ENCODE data around the gene PCSK6.
A peak's percentile ranks its signal among the peaks of the same experiment; 100 is the strongest.

PCSK6 gene

DNA sequence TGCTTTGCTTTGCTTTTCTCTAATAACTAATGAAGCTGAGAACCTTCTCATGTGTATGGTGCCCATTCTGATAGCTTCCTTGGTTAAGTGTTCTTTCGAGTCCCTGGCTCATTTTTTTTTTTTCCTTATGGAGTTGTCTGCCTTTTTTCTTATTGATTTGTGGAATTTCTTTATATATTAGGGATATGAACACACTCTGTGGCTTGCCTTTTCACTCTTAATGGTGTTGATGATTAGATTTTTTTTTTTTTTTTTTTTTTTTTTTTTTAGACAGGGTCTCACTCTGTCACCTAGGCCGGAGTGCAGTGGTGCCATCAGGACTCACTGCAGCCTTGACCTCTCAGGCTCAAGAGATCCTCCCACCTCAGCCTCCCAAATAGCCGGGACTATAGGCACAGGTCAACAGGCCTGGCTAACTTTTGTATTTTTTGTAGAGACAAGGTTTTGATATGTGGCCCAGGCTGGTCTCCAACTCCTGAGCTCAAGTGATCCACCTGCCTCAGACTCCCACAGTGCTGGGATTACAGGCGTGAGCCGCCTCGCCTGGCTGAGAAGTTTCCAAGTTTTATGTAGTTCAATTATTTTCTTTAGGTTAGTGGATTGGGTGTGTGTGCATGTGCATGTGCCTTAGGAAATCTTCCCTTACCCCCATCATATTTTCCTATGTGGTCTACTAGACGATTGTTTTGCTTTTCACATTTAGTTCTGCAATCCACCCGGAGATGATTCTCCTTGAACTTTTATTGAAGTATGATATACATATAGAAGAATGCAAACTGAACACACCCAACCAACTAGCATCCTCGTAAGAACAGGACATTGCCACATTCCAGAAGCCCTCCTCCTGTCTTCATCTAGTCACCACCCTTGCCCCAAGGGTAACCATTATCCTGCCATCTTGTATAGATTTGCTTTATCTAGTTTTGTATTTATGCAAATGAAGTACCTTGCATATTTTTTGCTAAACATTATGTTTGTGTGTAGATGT, 192.8 kb downstream of the PCSK6 start:
- Histone ChIP-seq H4K91ac (ENCODE audit: low read depth, low read length, poor library complexity) (no peak overlapping the region), H2BK5ac (ENCODE audit: low read length) (no peak overlapping the region), H3K27me3 (ENCODE audit: control insufficient read depth in 3 of 3, insufficient read depth in 3 of 3, low read depth in 1 of 3, low read length in 3 of 3) (no peaks in the 10 kb centered on the region), H3K36me3 (replicated peaks in 1 of 2; ENCODE audit: control insufficient read depth in 2 of 2, insufficient read depth in 2 of 2, low read length in 2 of 2) (peaks cover 0 to 19% of the 10 kb centered on the region in 2 donors), H3K9ac (ENCODE audit: low read depth, low read length, poor library complexity) (no peak overlapping the region), H3K18ac (ENCODE audit: low read length) (no peak overlapping the region), H3K4me1 (ENCODE audit: control insufficient read depth in 2 of 2, insufficient read depth in 1 of 2, low read depth in 1 of 2, low read length in 2 of 2) (peaks cover 6 to 12% of the 10 kb centered on the region in 2 donors), H3K4me3 (ENCODE audit: low read length in 2 of 2) (peak overlapping the region in 1 of 2 donors; percentile 69), H3K9me3 (replicated peaks in 1 of 2; ENCODE audit: control insufficient read depth in 2 of 2, insufficient read depth in 1 of 2, low read depth in 1 of 2, low read length in 2 of 2) (no peaks in the 10 kb centered on the region), H3K27ac (replicated peaks; ENCODE audit: low read length) (no peak overlapping the region), H2BK15ac (ENCODE audit: low read length) (no peak overlapping the region), H3K14ac (ENCODE audit: low read length) (no peak overlapping the region), H2BK12ac (ENCODE audit: low read length) (no peak overlapping the region), H3K4ac (ENCODE audit: low read length) (no peak overlapping the region), H3K79me1 (ENCODE audit: low read depth, low read length) (peaks cover 6% of the 10 kb centered on the region), H4K8ac (ENCODE audit: low read depth, low read length) (no peak overlapping the region), H2AK5ac (ENCODE audit: low read depth, low read length) (no peak overlapping the region), H2BK120ac (ENCODE audit: low read depth, low read length) (no peak overlapping the region), H3K4me2 (ENCODE audit: insufficient read depth, low read length, poor library complexity, severe bottlenecking) (no peak overlapping the region), H2AFZ (ENCODE audit: low read length) (no peak overlapping the region), H3K23ac (ENCODE audit: low read depth, low read length, poor library complexity) (no peak overlapping the region)
- WGBS, 2 donors (ENCODE audit: extremely low coverage in 2 of 2, insufficient read length in 2 of 2, insufficient replicate concordance in 1 of 2), result no CpG with 5 or more reads among the region's 9 CpGs
- DNase-seq (ENCODE audit: low spot score), result no peak

DNA sequence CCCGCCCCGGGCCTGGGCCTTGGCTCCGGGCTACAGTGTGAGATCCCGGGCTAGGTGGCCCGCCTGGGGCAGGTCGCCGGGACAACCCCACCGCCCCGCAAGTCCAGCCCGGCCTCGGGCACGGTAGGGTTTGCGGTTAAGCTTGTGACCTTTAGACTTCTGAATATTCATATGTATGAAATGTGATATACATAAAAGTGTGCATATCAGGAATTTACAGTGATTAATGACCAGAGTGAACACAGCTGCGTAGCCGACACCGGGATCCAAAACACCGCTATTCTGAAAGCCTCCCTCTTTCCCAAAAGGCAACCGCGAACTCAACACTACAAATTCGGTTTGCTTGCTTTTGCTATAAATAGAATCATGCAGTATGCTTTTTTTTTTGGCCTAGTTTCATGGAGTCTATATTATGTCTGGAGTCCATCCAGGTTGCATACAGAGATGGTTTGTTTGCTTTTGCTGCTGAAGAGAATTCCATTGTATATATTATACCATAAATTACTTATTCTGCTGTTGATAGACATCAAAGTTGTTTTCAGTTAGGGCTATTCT, 193.8 kb downstream of the PCSK6 start:
- H4K91ac ChIP-seq (ENCODE audit: low read depth, low read length, poor library complexity), result no peak overlapping the region
- no peak overlapping the region for H4K8ac ChIP-seq (ENCODE audit: low read depth, low read length)
- H3K18ac ChIP-seq (ENCODE audit: low read length), result peak overlapping the region; percentile 59
- H2BK5ac ChIP-seq (ENCODE audit: low read length), result no peak overlapping the region
- no peaks in the 10 kb centered on the region for H3K9me3 ChIP-seq (replicated peaks in 1 of 2; ENCODE audit: control insufficient read depth in 2 of 2, insufficient read depth in 1 of 2, low read depth in 1 of 2, low read length in 2 of 2)
- no peak overlapping the region for H3K14ac ChIP-seq (ENCODE audit: low read length)
- H3K27me3 ChIP-seq (ENCODE audit: control insufficient read depth in 3 of 3, insufficient read depth in 3 of 3, low read depth in 1 of 3, low read length in 3 of 3), result no peaks in the 10 kb centered on the region
- peak overlapping the region; percentile 95 for H2AFZ ChIP-seq (ENCODE audit: low read length)
- no peak overlapping the region for H2AK5ac ChIP-seq (ENCODE audit: low read depth, low read length)
- H3K27ac ChIP-seq (replicated peaks; ENCODE audit: low read length), result no peak overlapping the region
- no peak overlapping the region for H2BK12ac ChIP-seq (ENCODE audit: low read length)
- peaks cover 6% of the 10 kb centered on the region for H3K79me1 ChIP-seq (ENCODE audit: low read depth, low read length)
- H3K9ac ChIP-seq (ENCODE audit: low read depth, low read length, poor library complexity), result peak overlapping the region; percentile 92
- peak overlapping the region; percentile 87 for H3K4me2 ChIP-seq (ENCODE audit: insufficient read depth, low read length, poor library complexity, severe bottlenecking)
- H3K4me1 ChIP-seq (ENCODE audit: control insufficient read depth in 2 of 2, insufficient read depth in 1 of 2, low read depth in 1 of 2, low read length in 2 of 2), result peaks cover 6 to 12% of the 10 kb centered on the region in 2 donors
- WGBS, 2 donors (ENCODE audit: extremely low coverage in 2 of 2, insufficient read length in 2 of 2, insufficient replicate concordance in 1 of 2), result no CpG with 5 or more reads among the region's 20 CpGs
- H2BK120ac ChIP-seq (ENCODE audit: low read depth, low read length), result no peak overlapping the region
- H2BK15ac ChIP-seq (ENCODE audit: low read length), result no peak overlapping the region
- no peak overlapping the region for H3K4ac ChIP-seq (ENCODE audit: low read length)
- peak overlapping the region; percentile 98 for H3K23ac ChIP-seq (ENCODE audit: low read depth, low read length, poor library complexity)
- no peak for DNase-seq (ENCODE audit: low spot score)
- H3K4me3 ChIP-seq (ENCODE audit: low read length in 2 of 2), result peak overlapping the region; percentile 69 to 99
- H3K36me3 ChIP-seq (replicated peaks in 1 of 2; ENCODE audit: control insufficient read depth in 2 of 2, insufficient read depth in 2 of 2, low read length in 2 of 2), result peaks cover 0 to 27% of the 10 kb centered on the region in 2 donors

DNA sequence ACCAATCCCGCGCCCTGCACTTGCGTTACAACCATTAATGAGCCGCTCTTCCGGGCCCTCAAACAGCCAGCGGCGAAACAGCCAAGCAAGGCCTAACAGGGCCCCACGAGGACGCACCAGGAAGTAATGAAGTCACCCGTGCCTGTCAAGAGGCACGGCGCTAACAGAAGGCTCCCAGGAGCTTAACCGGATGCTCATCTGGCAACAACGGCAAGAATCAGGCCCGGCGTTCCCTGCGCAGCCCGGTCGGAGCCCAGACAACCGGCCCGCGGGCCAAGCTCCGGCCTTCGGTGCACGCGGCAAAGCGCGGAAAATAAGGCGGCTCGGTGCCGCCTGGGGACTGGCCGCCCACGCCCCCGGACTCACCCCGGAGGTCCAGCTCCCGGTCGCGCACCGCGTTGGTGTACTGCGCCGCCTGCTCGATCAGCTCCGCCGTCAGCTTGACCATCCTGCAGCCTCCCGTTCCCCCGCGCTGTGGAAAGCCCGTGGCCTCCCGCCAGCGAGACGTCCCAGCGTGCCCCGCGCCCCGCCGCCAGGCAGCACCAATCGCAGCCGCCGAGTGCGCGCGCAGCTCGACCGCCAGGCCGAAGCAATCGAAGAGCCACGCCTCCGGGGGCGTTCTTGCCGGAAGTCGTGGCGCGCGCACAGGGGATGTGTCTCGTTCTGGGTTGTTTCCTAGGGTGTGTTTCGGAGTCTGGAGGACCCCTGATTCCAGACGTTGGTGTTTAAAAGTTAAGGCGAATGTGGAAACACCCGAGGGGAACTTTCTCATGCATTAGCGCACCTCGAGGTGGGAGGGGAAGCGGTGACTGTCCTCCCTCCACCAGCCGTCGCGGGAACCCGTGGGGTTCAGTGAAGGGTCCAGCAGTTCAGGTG, 194.5 kb downstream of the PCSK6 start, which contains the start of gene SNRPA1:
Gene SNRPA1, minus strand, starts transcription at position 518 of the 876 bp plus-strand sequence. Its CDS starts 70 bp downstream, at position 448.
- WGBS, 2 donors (ENCODE audit: extremely low coverage in 2 of 2, insufficient read length in 2 of 2, insufficient replicate concordance in 1 of 2), result no CpG with 5 or more reads among the region's 87 CpGs
- peaks cover 6% of the 10 kb centered on the region for H3K79me1 ChIP-seq (ENCODE audit: low read depth, low read length)

More for the DNA sequence above, 194.5 kb downstream of the PCSK6 start, which contains the start of gene SNRPA1:
- Histone ChIP-seq H3K27me3 (ENCODE audit: control insufficient read depth in 3 of 3, insufficient read depth in 3 of 3, low read depth in 1 of 3, low read length in 3 of 3) (no peaks in the 10 kb centered on the region), H2BK15ac (ENCODE audit: low read length) (peak within 1 kb of the TSS; percentile 55), H3K27ac (replicated peaks; ENCODE audit: low read length) (peak within 1 kb of the TSS; percentile 62), H4K8ac (ENCODE audit: low read depth, low read length) (no peak within 1 kb of the TSS), H3K4me3 (ENCODE audit: low read length in 2 of 2) (peak within 1 kb of the TSS; percentile 69 to 99), H3K9ac (ENCODE audit: low read depth, low read length, poor library complexity) (peak within 1 kb of the TSS; percentile 96), H2AFZ (ENCODE audit: low read length) (peak within 1 kb of the TSS; percentile 95), H3K14ac (ENCODE audit: low read length) (peak within 1 kb of the TSS; percentile 63), H2BK5ac (ENCODE audit: low read length) (no peak within 1 kb of the TSS), H3K4ac (ENCODE audit: low read length) (no peak within 1 kb of the TSS), H3K23ac (ENCODE audit: low read depth, low read length, poor library complexity) (peak within 1 kb of the TSS; percentile 98), H4K91ac (ENCODE audit: low read depth, low read length, poor library complexity) (no peak within 1 kb of the TSS), H3K18ac (ENCODE audit: low read length) (peak within 1 kb of the TSS; percentile 92), H2BK12ac (ENCODE audit: low read length) (no peak within 1 kb of the TSS), H2AK5ac (ENCODE audit: low read depth, low read length) (peak within 1 kb of the TSS; percentile 74), H3K4me2 (ENCODE audit: insufficient read depth, low read length, poor library complexity, severe bottlenecking) (peak within 1 kb of the TSS; percentile 87), H3K36me3 (replicated peaks in 1 of 2; ENCODE audit: control insufficient read depth in 2 of 2, insufficient read depth in 2 of 2, low read length in 2 of 2) (peaks cover 0 to 34% of the 10 kb centered on the region in 2 donors), H3K9me3 (replicated peaks in 1 of 2; ENCODE audit: control insufficient read depth in 2 of 2, insufficient read depth in 1 of 2, low read depth in 1 of 2, low read length in 2 of 2) (no peaks in the 10 kb centered on the region), H3K4me1 (ENCODE audit: control insufficient read depth in 2 of 2, insufficient read depth in 1 of 2, low read depth in 1 of 2, low read length in 2 of 2) (peaks cover 6 to 12% of the 10 kb centered on the region in 2 donors), H2BK120ac (ENCODE audit: low read depth, low read length) (no peak within 1 kb of the TSS)
- peak; percentile 91 for DNase-seq (ENCODE audit: low spot score)
